DND-41 (cell line): ENCODE data around the gene GTF3C4.

ENCODE experiments used
- ATAC-seq: fragments of 200-7000 bp; cut with Tn5 transposase; 3 replicates; pipeline ENCODE4 v1.9.1; 2021; ENCODE audit warnings: low read depth; ENCODE audit not compliant: insufficient read depth
- DNase-seq: peaks from one replicate; pipeline ENCODE4 v3.0.0-alpha.2; 2020
- H2AFZ ChIP-seq: 2 replicates; pipeline ENCODE4 v1.6.0; 2012; ENCODE audit warnings: low read depth, low read length
- H3K27ac ChIP-seq: 2 replicates; pipeline ENCODE4 v1.5.1; 2012; ENCODE audit warnings: low read length, inconsistent platforms
- H3K27me3 ChIP-seq: fragments of 200-600 bp; sonication (generic); 2 replicates; pipeline ENCODE4 v1.6.0; 2012; ENCODE audit warnings: low read length, mild to moderate bottlenecking, inconsistent platforms; ENCODE audit not compliant: insufficient read depth, poor library complexity
- H3K36me3 ChIP-seq: 2 replicates; pipeline ENCODE4 v1.5.1; 2012; ENCODE audit warnings: low read length, inconsistent platforms; ENCODE audit not compliant: insufficient read depth
- H3K4me1 ChIP-seq: 2 replicates; pipeline ENCODE4 v1.5.1; 2012; ENCODE audit warnings: mild to moderate bottlenecking, low read length; ENCODE audit not compliant: insufficient read depth
- H3K4me2 ChIP-seq: 2 replicates; pipeline ENCODE4 v1.6.0; 2012; ENCODE audit warnings: mild to moderate bottlenecking, moderate library complexity, low read length, inconsistent platforms; ENCODE audit not compliant: insufficient read depth
- H3K4me3 ChIP-seq, 2 experiments: fragments of 200-600 bp in 1 of 2; shearing (Covaris generic) in 1 of 2; 2 replicates each; pipeline ENCODE4 v1.5.1; 2012 to 2016; ENCODE audit warnings: inconsistent platforms in 2 of 2, low read length in 2 of 2, mild to moderate bottlenecking in 2 of 2, low read depth in 1 of 2, moderate library complexity in 1 of 2
- H3K79me2 ChIP-seq: 2 replicates; pipeline ENCODE4 v1.6.0; 2012; ENCODE audit warnings: low read length, inconsistent platforms; ENCODE audit not compliant: insufficient read depth
- H3K9ac ChIP-seq: 2 replicates; pipeline ENCODE4 v1.6.0; 2012; ENCODE audit warnings: low read depth, mild to moderate bottlenecking, inconsistent platforms, low read length, moderate library complexity
- H3K9me3 ChIP-seq: 2 replicates; pipeline ENCODE4 v1.5.1; 2012; ENCODE audit warnings: low read length, moderate library complexity, mild to moderate bottlenecking, inconsistent platforms; ENCODE audit not compliant: insufficient read depth, severe bottlenecking
- H4K20me1 ChIP-seq: 2 replicates; pipeline ENCODE4 v1.6.0; 2012; ENCODE audit warnings: low read length; ENCODE audit not compliant: insufficient read depth
- CTCF ChIP-seq: IDR thresholded peaks from 2 replicates; pipeline ENCODE4 v1.5.1; 2012; ENCODE audit warnings: borderline replicate concordance, low read length, moderate library complexity, mild to moderate bottlenecking; ENCODE audit not compliant: poor library complexity, severe bottlenecking; ENCODE audit errors: extremely low read depth
- EZH2 ChIP-seq: IDR thresholded peaks from 3 replicates; pipeline ENCODE4 v1.6.1; 2012; ENCODE audit warnings: borderline replicate concordance, low read depth, mild to moderate bottlenecking, moderate library complexity, low read length, inconsistent platforms; ENCODE audit not compliant: severe bottlenecking

GTF3C4 gene

GRCh38 chr9:132721661-132722060, 51.4 kb downstream of the GTF3C4 start:
- Histone ChIP-seq H3K9me3 (no peaks in the 10 kb centered on the region), H2AFZ (no peak overlapping the region), H3K4me1 (no peaks in the 10 kb centered on the region), H3K4me2 (no peak overlapping the region), H3K9ac (no peak overlapping the region), H4K20me1 (no peaks in the 10 kb centered on the region), H3K4me3 (no peak overlapping the region), H3K27ac (no peak overlapping the region), H3K36me3 (no peaks in the 10 kb centered on the region), H3K79me2 (no peaks in the 10 kb centered on the region), H3K27me3 (no peaks in the 10 kb centered on the region)
- ATAC-seq, result no peak
- no peak for TF ChIP-seq EZH2
- TF ChIP-seq CTCF, result no peak
- no peak for DNase-seq

GRCh38 chr9:132722564-132723065, 52.4 kb downstream of the GTF3C4 start:
- H2AFZ ChIP-seq, result no peak overlapping the region
- H3K79me2 ChIP-seq, result no peaks in the 10 kb centered on the region
- no peak for ATAC-seq
- H3K27ac ChIP-seq, result no peak overlapping the region
- H3K4me3 ChIP-seq, result no peak overlapping the region
- TF ChIP-seq EZH2 (no peak), CTCF (no peak)
- H3K36me3 ChIP-seq, result no peaks in the 10 kb centered on the region
- H3K4me1 ChIP-seq, result no peaks in the 10 kb centered on the region
- no peaks in the 10 kb centered on the region for H3K9me3 ChIP-seq
- no peak overlapping the region for H3K9ac ChIP-seq
- no peaks in the 10 kb centered on the region for H3K27me3 ChIP-seq
- no peak overlapping the region for H3K4me2 ChIP-seq
- DNase-seq, result no peak
- H4K20me1 ChIP-seq, result no peaks in the 10 kb centered on the region

GRCh38 chr9:132723809-132724208, 53.5 kb downstream of the GTF3C4 start:
- H4K20me1 ChIP-seq, result no peaks in the 10 kb centered on the region
- H3K4me3 ChIP-seq, result no peak overlapping the region
- H3K27me3 ChIP-seq, result no peaks in the 10 kb centered on the region
- no peak overlapping the region for H3K4me2 ChIP-seq
- H3K27ac ChIP-seq, result no peak overlapping the region
- ATAC-seq (no peak), DNase-seq (no peak)
- no peaks in the 10 kb centered on the region for H3K9me3 ChIP-seq
- H3K4me1 ChIP-seq, result no peaks in the 10 kb centered on the region
- H3K36me3 ChIP-seq, result no peaks in the 10 kb centered on the region
- no peak for TF ChIP-seq EZH2
- no peak for TF ChIP-seq CTCF
- no peaks in the 10 kb centered on the region for H3K79me2 ChIP-seq
- H3K9ac ChIP-seq, result no peak overlapping the region
- no peak overlapping the region for H2AFZ ChIP-seq

GRCh38 chr9:132725306-132725705, 55.0 kb downstream of the GTF3C4 start:
- no peaks in the 10 kb centered on the region for H3K27me3 ChIP-seq
- no peaks in the 10 kb centered on the region for H3K4me1 ChIP-seq
- DNase-seq (no peak), ATAC-seq (no peak)
- no peak overlapping the region for H3K4me3 ChIP-seq
- TF ChIP-seq EZH2 (no peak), CTCF (no peak)
- H3K79me2 ChIP-seq, result no peaks in the 10 kb centered on the region
- no peaks in the 10 kb centered on the region for H4K20me1 ChIP-seq
- H3K27ac ChIP-seq, result no peak overlapping the region
- no peaks in the 10 kb centered on the region for H3K36me3 ChIP-seq
- H3K4me2 ChIP-seq, result no peak overlapping the region
- H3K9ac ChIP-seq, result no peak overlapping the region
- no peaks in the 10 kb centered on the region for H3K9me3 ChIP-seq
- H2AFZ ChIP-seq, result no peak overlapping the region
